K562 (cell line): ENCODE data around the gene BBX. TPM values are rescaled to one million over a fixed set of nuclear protein-coding genes. Genes with fewer than 3 reads are reported as not detected.

Experiments used
- ATAC-seq: fragments of 200-7000 bp; cut with Tn5 transposase; 3 replicates; pipeline ENCODE4 v1.9.1; 2020; ENCODE audit warnings: moderate library complexity
- BruUV-seq: library from RNA; stranded (reverse); fragments of 400-500 nt; replicated peaks from 2 replicates; lab custom pipeline; 2021; lab: Mats Ljungman, UMichigan
- CTCF ChIA-PET: fragments of 300-600 bp; formaldehyde crosslinking; extraction: SDS; loops from one replicate; lab custom pipeline; 2021; ENCODE audit warnings: low intra/inter-chr PET ratio; lab: Yijun Ruan, JAX
- POLR2A ChIA-PET: fragments of 300-600, 350-650 bp; sonication (Branson Sonifier 250); formaldehyde crosslinking; extraction: SDS; loops from one replicate; lab custom pipeline; 2021; ENCODE audit warnings: antibody characterized with exemption, inconsistent platforms; lab: Yijun Ruan, JAX
- DNase-seq, 4 experiments: peaks; one replicate each; pipeline versions ENCODE4 v3.0.0 to v3.0.0-alpha.2; 2011 to 2018; ENCODE audit warnings: low spot score in 3 of 4, mixed read lengths in 3 of 4; ENCODE audit errors: extremely low read depth in 1 of 4
- FAIRE-seq: peaks from 2 replicates; lab custom pipeline; 2011; peaks lifted over from hg19 to GRCh38; lab: Jason Lieb, UNC
- H2AFZ ChIP-seq: 2 replicates; pipeline ENCODE4 v1.6.0; 2011; ENCODE audit warnings: low read depth, low read length, control low read depth, inconsistent platforms
- H3K27ac ChIP-seq: fragments of 200-600 bp; 3 replicates; pipeline ENCODE4 v1.8.0; 2011; ENCODE audit warnings: low read depth, mild to moderate bottlenecking, control low read depth, inconsistent platforms, low read length, moderate library complexity, mixed read lengths; ENCODE audit errors: extremely low read depth
- H3K27me3 ChIP-seq, 2 experiments: fragments of 300-600 bp in 1 of 2; 2 replicates in 1 of 2; 3 replicates in 1 of 2; pipeline versions ENCODE4 v1.6.0 to v1.8.0; 2011; ENCODE audit warnings: inconsistent platforms in 2 of 2, low read length in 2 of 2, mild to moderate bottlenecking in 1 of 2, mixed read lengths in 1 of 2, moderate library complexity in 1 of 2; ENCODE audit not compliant: control insufficient read depth in 2 of 2, insufficient read depth in 2 of 2
- H3K36me3 ChIP-seq: fragments of 300-600 bp; 3 replicates; pipeline ENCODE4 v1.8.0; 2011; ENCODE audit warnings: mild to moderate bottlenecking, low read length, inconsistent platforms; ENCODE audit not compliant: control insufficient read depth, insufficient read depth
- H3K4me1 ChIP-seq, 2 experiments: fragments of 200-600 bp in 1 of 2; replicated peaks in 1 of 2; 2 replicates in 1 of 2; 3 replicates in 1 of 2; pipeline versions ENCODE4 v1.5.1 to v1.8.0; 2011; ENCODE audit warnings: inconsistent platforms in 2 of 2, low read length in 2 of 2, mild to moderate bottlenecking in 1 of 2, mixed read lengths in 1 of 2, moderate library complexity in 1 of 2; ENCODE audit not compliant: control insufficient read depth in 2 of 2, insufficient read depth in 2 of 2
- H3K4me2 ChIP-seq: 2 replicates; pipeline ENCODE4 v1.6.1; 2011; ENCODE audit warnings: low read length, control low read depth, inconsistent platforms, mixed read lengths; ENCODE audit not compliant: insufficient read depth
- H3K4me3 ChIP-seq: fragments of 200-600 bp; sonication (generic), shearing (Covaris generic); 2 replicates; pipeline ENCODE4 v1.5.1; 2016; ENCODE audit warnings: control low read depth, inconsistent platforms
- H3K79me2 ChIP-seq: fragments of 200-600 bp; 3 replicates; pipeline ENCODE4 v1.8.0; 2011; ENCODE audit warnings: low read length, inconsistent platforms; ENCODE audit not compliant: control insufficient read depth, insufficient read depth
- H3K9ac ChIP-seq, 2 experiments: 2 replicates each; pipeline versions ENCODE4 v1.6.0 to v1.6.1; 2011; ENCODE audit warnings: low read depth in 2 of 2, low read length in 2 of 2, control low read depth in 1 of 2, inconsistent platforms in 1 of 2, mild to moderate bottlenecking in 1 of 2, mixed read lengths in 1 of 2; ENCODE audit not compliant: insufficient read depth in 1 of 2
- H3K9me1 ChIP-seq: one replicate; pipeline ENCODE4 v1.6.0; 2011; ENCODE audit warnings: inconsistent platforms, mild to moderate bottlenecking, low read length, moderate library complexity; ENCODE audit not compliant: control insufficient read depth, insufficient read depth
- H3K9me3 ChIP-seq: replicated peaks from 2 replicates; pipeline ENCODE4 v1.5.1; 2011; ENCODE audit warnings: low read depth, low read length, inconsistent platforms; ENCODE audit not compliant: control insufficient read depth, insufficient read depth
- H4K20me1 ChIP-seq: replicated peaks from 2 replicates; pipeline ENCODE4 v1.6.1; 2011; ENCODE audit warnings: low read length, inconsistent platforms, mixed read lengths; ENCODE audit not compliant: control insufficient read depth, insufficient read depth
- ADNP ChIP-seq: fragments of 200-800 bp; sonication (Bioruptor generic); IDR thresholded peaks from 2 replicates; pipeline ENCODE4 v1.6.1; 2016; ENCODE audit warnings: missing genetic modification characterization, missing compliant biosample characterization
- BDP1 ChIP-seq: IDR thresholded peaks from 3 replicates; pipeline ENCODE4 v1.6.1; 2011; ENCODE audit not compliant: insufficient read length, insufficient read depth
- CBX1 ChIP-seq: sonication (generic); IDR thresholded peaks from 2 replicates; pipeline ENCODE4 v1.6.1; 2016; ENCODE audit warnings: antibody characterized with exemption, low read depth, mild to moderate bottlenecking
- CEBPG ChIP-seq, 3 experiments: fragments of 200-800 bp in 1 of 3; sonication (Bioruptor generic) in 1 of 3; sonication (generic) in 1 of 3; formaldehyde crosslinking in 1 of 3; IDR thresholded peaks in 2 of 3; conservative IDR thresholded peaks in 1 of 3; 2 replicates each; pipeline versions ENCODE4 v1.6.1 to v1.8.0; 2016 to 2022; ENCODE audit warnings: missing compliant biosample characterization in 2 of 3, missing genetic modification characterization in 2 of 3, mild to moderate bottlenecking in 1 of 3, missing genetic modification reagents in 1 of 3
- EHMT2 ChIP-seq: fragments of 450-650 bp; IDR thresholded peaks from 2 replicates; pipeline ENCODE4 v1.6.1; 2018; ENCODE audit warnings: antibody characterized with exemption
- FOXK2 ChIP-seq, 2 experiments: fragments of 450-650 bp; IDR thresholded peaks in 1 of 2; conservative IDR thresholded peaks in 1 of 2; 2 replicates each; pipeline ENCODE4 v1.6.1; 2016; ENCODE audit warnings: low read depth in 2 of 2, mild to moderate bottlenecking in 1 of 2
- GTF2F1 ChIP-seq: IDR thresholded peaks from 2 replicates; pipeline ENCODE4 v1.6.1; 2011; ENCODE audit warnings: low read depth, low read length, improper control_type of control experiment
- IFI16 ChIP-seq: fragments of 250-450 bp; sonication (Bioruptor Pico); IDR thresholded peaks from 2 replicates; pipeline ENCODE4 v2.1.2; 2022; ENCODE audit warnings: mild to moderate bottlenecking, inconsistent platforms
- NBN ChIP-seq: fragments of 450-650 bp; IDR thresholded peaks from 2 replicates; pipeline ENCODE4 v1.6.1; 2016; ENCODE audit warnings: low read depth, mild to moderate bottlenecking
- SMARCA4 ChIP-seq: fragments of 450-650 bp; IDR thresholded peaks from 2 replicates; pipeline ENCODE4 v1.6.1; 2016
- SNAPC5 ChIP-seq: fragments of 250-450 bp; sonication (Bioruptor Pico); IDR thresholded peaks from 2 replicates; pipeline ENCODE4 v1.8.0; 2021; ENCODE audit warnings: moderate library complexity, mild to moderate bottlenecking, inconsistent platforms
- SNRNP70 ChIP-seq: fragments of 200-400 bp; formaldehyde crosslinking; optimal IDR thresholded peaks from 2 replicates; pipeline ENCODE3; 2017; ENCODE audit warnings: low read depth, low read length
- TCF7L2 ChIP-seq: fragments of 150-350 bp; IDR thresholded peaks from 2 replicates; pipeline ENCODE4 v1.6.1; 2016; ENCODE audit warnings: low read depth, mild to moderate bottlenecking, low read length, moderate library complexity
- TGIF2 ChIP-seq: sonication (generic); formaldehyde crosslinking; IDR thresholded peaks from 2 replicates; pipeline ENCODE4 v1.8.1; 2022; ENCODE audit warnings: mild to moderate bottlenecking, missing genetic modification reagents, moderate library complexity
- XRCC3 ChIP-seq: fragments of 450-650 bp; IDR thresholded peaks from 2 replicates; pipeline ENCODE4 v1.6.1; 2017; ENCODE audit warnings: mild to moderate bottlenecking, moderate library complexity
- YBX1 ChIP-seq: fragments of 450-650 bp; IDR thresholded peaks from 2 replicates; pipeline ENCODE4 v1.7.1; 2016; ENCODE audit warnings: mild to moderate bottlenecking
- ZFP30 ChIP-seq: fragments of 250-450 bp; sonication (Bioruptor Pico); IDR thresholded peaks from 2 replicates; pipeline ENCODE4 v1.8.0; 2022; ENCODE audit warnings: moderate library complexity, mild to moderate bottlenecking, inconsistent platforms, borderline replicate concordance
- ZHX1 ChIP-seq: fragments of 150-350 bp; conservative IDR thresholded peaks from 2 replicates; pipeline ENCODE4 v1.6.1; 2014; ENCODE audit warnings: low read length
- ZNF766 ChIP-seq: fragments of 200-800 bp; sonication (Bioruptor generic); conservative IDR thresholded peaks from 2 replicates; pipeline ENCODE4 v1.6.1; 2016; ENCODE audit warnings: missing genetic modification characterization, missing compliant biosample characterization
- ZZZ3 ChIP-seq: fragments of 450-650 bp; IDR thresholded peaks from 2 replicates; pipeline ENCODE4 v1.6.1; 2016; ENCODE audit warnings: antibody characterized with exemption, mild to moderate bottlenecking, moderate library complexity
- WGBS: fragments of 100-300 bp; shearing (Covaris generic); methylation state at CpG from one replicate; pipeline ENCODE4 v1.1.6; 2016; ENCODE audit warnings: low coverage, mixed read lengths; ENCODE audit not compliant: insufficient coverage; ENCODE audit errors: missing lambda C conversion rate; 5-methylcytosine and 5-hydroxymethylcytosine counted together
- in situ Hi-C: fragments of 300-500 bp; cut with MboI; formaldehyde crosslinking; loops from 4 replicates; pipeline ENCODE4 v1.15.0; 2018; ENCODE audit warnings: inconsistent platforms, mixed read lengths
- intact Hi-C: fragments of 100-400 bp; cut with micrococcal nuclease; formaldehyde crosslinking; loops from 2 replicates; pipeline ENCODE4 v1.14.2; 2022
- polyA plus RNA-seq, 8 experiments: library from polyadenylated mRNA; depleted of rRNA in 4 of 8; stranded (reverse) in 5 of 8; unstranded in 3 of 8; fragments of >200 nt; fragmentation: Nextera tagmentation in 2 of 8; fragmentation: Illumina TruSeq in 1 of 8; extraction: Ambion mirVana in 2 of 8; extraction: Trizol in 1 of 8; gene quantifications; 2 replicates each; pipeline versions ENCODE4 v1.2.1 to v1.2.3, GENCODE V29; 2011 to 2014; ENCODE audit warnings: inconsistent platforms in 1 of 8, missing spikeins in 1 of 8
- total RNA-seq, 7 experiments: library from RNA; depleted of rRNA in 6 of 7; stranded (reverse); fragments of >200 nt in 6 of 7; fragmentation: Illumina TruSeq in 2 of 7; extraction: Trizol in 2 of 7; gene quantifications; 2 replicates each; pipeline versions ENCODE4 v1.2.1 to v1.2.3, GENCODE V29; 2011 to 2021; ENCODE audit warnings: low replicate concordance in 1 of 7

Gene BBX
- total and polyA plus RNA-seq, 9 of the 15 experiments (the other 6 are each of a cell fraction or from before 2014, with no cell fraction given) = 4.9 to 19.5 (median 11.8) TPM

GRCh38 chr3:107800710-107801109, 277.9 kb downstream of the BBX start:
- 41% methylated on average over 2 of the region's 2 CpGs for WGBS
- BruUV-seq = no TSS peak
- H3K4me3 ChIP-seq = no peak overlapping the region
- H3K79me2 ChIP-seq = no peaks in the 10 kb centered on the region
- DNase-seq (no peak), ATAC-seq (no peak), FAIRE-seq (no peak)
- in situ Hi-C loops (no loop called here), intact Hi-C loops (no loop called here)
- no peaks in the 10 kb centered on the region for H3K9me3 ChIP-seq
- no peak overlapping the region for H2AFZ ChIP-seq
- no peaks in the 10 kb centered on the region for H4K20me1 ChIP-seq
- H3K4me1 ChIP-seq = no peaks in the 10 kb centered on the region
- ChIA-PET CTCF (no interaction called here), POLR2A (no interaction called here)
- no peak overlapping the region for H3K9ac ChIP-seq
- TF ChIP-seq ZZZ3 = no peak
- no peak for TF ChIP-seq SMARCA4
- no peak for TF ChIP-seq ZFP30
- no peak for TF ChIP-seq TCF7L2
- TF ChIP-seq IFI16 (CRISPR knock-in tag) = no peak
- no peak for TF ChIP-seq GTF2F1
- no peak for TF ChIP-seq ADNP (tag)
- TF ChIP-seq SNAPC5 = no peak
- TF ChIP-seq XRCC3 = no peak
- TF ChIP-seq NBN = no peak
- no peak for TF ChIP-seq YBX1
- TF ChIP-seq SNRNP70 = no peak
- TF ChIP-seq TGIF2 (CRISPR knock-in tag) = no peak
- no peak for TF ChIP-seq BDP1
- no peak for TF ChIP-seq ZNF766
- TF ChIP-seq ZHX1 = no peak
- no peak for TF ChIP-seq EHMT2
- TF ChIP-seq FOXK2 (conservative IDR thresholded peaks at IDR 0.05 in 1 of 2, IDR thresholded peaks at IDR 0.05 in 1 of 2; ENCODE audit: low read depth in 2 of 2) = no peak
- no peak for TF ChIP-seq CEBPG (CRISPR knock-in tag; IDR thresholded peaks at IDR 0.05)
- TF ChIP-seq CEBPG (tag; conservative IDR thresholded peaks at IDR 0.05 in 1 of 2, IDR thresholded peaks at IDR 0.05 in 1 of 2) = no peak
- no peak for TF ChIP-seq CBX1
- H3K27ac ChIP-seq = no peak overlapping the region
- no peaks in the 10 kb centered on the region for H3K27me3 ChIP-seq
- peaks cover 17% of the 10 kb centered on the region; the same call in 2 of the 3 replicates for H3K36me3 ChIP-seq
- H3K9me1 ChIP-seq = no peaks in the 10 kb centered on the region
- H3K4me2 ChIP-seq = no peak overlapping the region
